SK-N-SH treated with all-trans-retinoic acid at 6 μM for 48 hours (cell line): ENCODE measurements around the gene FOXB1.

Experiments used
- ARNTL ChIP-seq: fragments of 450-650 bp; formaldehyde crosslinking; IDR thresholded peaks from 2 replicates; pipeline ENCODE4 v1.5.0; 2020; ENCODE audit warnings: low read depth, mild to moderate bottlenecking, moderate library complexity, borderline replicate concordance
- BACH2 ChIP-seq: fragments of 250-450 bp; sonication (Bioruptor Pico); IDR thresholded peaks from 2 replicates; pipeline ENCODE4 v1.9.0; 2021; ENCODE audit warnings: mild to moderate bottlenecking, borderline replicate concordance
- OSR1 ChIP-seq: fragments of 250-450 bp; sonication (Bioruptor Pico); IDR thresholded peaks from 2 replicates; pipeline ENCODE4 v1.8.0; 2022; ENCODE audit warnings: moderate library complexity, mild to moderate bottlenecking, inconsistent platforms
- RARB ChIP-seq: fragments of 250-450 bp; sonication (Bioruptor Pico); IDR thresholded peaks from 2 replicates; pipeline ENCODE4 v1.8.0; 2021; ENCODE audit warnings: mild to moderate bottlenecking, moderate library complexity
- SNAI2 ChIP-seq: fragments of 250-450 bp; sonication (Bioruptor Pico); IDR thresholded peaks from 2 replicates; pipeline ENCODE4 v1.5.0; 2020; ENCODE audit warnings: mild to moderate bottlenecking, moderate library complexity
- TCF4 ChIP-seq: fragments of 250-450 bp; sonication (Bioruptor Pico); IDR thresholded peaks from 2 replicates; pipeline ENCODE4 v1.8.0; 2021; ENCODE audit warnings: mild to moderate bottlenecking, moderate library complexity, borderline replicate concordance
- TOX ChIP-seq: fragments of 250-450 bp; sonication (Bioruptor Pico); IDR thresholded peaks from 2 replicates; pipeline ENCODE4 v1.8.0; 2021; ENCODE audit warnings: mild to moderate bottlenecking, moderate library complexity, borderline replicate concordance
- ZFP30 ChIP-seq: fragments of 450-650 bp; formaldehyde crosslinking; IDR thresholded peaks from 2 replicates; pipeline ENCODE4 v1.5.0; 2022; ENCODE audit warnings: mild to moderate bottlenecking, moderate library complexity
- ZNF8 ChIP-seq: fragments of 450-650 bp; formaldehyde crosslinking; IDR thresholded peaks from 2 replicates; pipeline ENCODE4 v1.5.0; 2020; ENCODE audit warnings: mild to moderate bottlenecking, moderate library complexity
- TF ChIP-seq, protein P1 (sequence below): fragments of 250-450 bp; sonication (Bioruptor Pico); IDR thresholded peaks from 2 replicates; pipeline ENCODE4 v1.5.1; 2020; ENCODE audit warnings: low read depth, mild to moderate bottlenecking, moderate library complexity
- TF ChIP-seq, protein P2 (sequence below): fragments of 250-450 bp; sonication (Bioruptor Pico); IDR thresholded peaks from 2 replicates; pipeline ENCODE4 v1.8.0; 2020; ENCODE audit warnings: mild to moderate bottlenecking, moderate library complexity, borderline replicate concordance
- TF ChIP-seq, protein P3 (sequence below): fragments of 250-450 bp; sonication (Bioruptor Pico); IDR thresholded peaks from 2 replicates; pipeline ENCODE4 v1.5.1; 2021; ENCODE audit warnings: mild to moderate bottlenecking, moderate library complexity
- TF ChIP-seq, protein P4 (sequence below): fragments of 250-450 bp; sonication (Bioruptor Pico); IDR thresholded peaks from 2 replicates; pipeline ENCODE4 v1.5.0; 2020; ENCODE audit warnings: mild to moderate bottlenecking, moderate library complexity

DNA sequence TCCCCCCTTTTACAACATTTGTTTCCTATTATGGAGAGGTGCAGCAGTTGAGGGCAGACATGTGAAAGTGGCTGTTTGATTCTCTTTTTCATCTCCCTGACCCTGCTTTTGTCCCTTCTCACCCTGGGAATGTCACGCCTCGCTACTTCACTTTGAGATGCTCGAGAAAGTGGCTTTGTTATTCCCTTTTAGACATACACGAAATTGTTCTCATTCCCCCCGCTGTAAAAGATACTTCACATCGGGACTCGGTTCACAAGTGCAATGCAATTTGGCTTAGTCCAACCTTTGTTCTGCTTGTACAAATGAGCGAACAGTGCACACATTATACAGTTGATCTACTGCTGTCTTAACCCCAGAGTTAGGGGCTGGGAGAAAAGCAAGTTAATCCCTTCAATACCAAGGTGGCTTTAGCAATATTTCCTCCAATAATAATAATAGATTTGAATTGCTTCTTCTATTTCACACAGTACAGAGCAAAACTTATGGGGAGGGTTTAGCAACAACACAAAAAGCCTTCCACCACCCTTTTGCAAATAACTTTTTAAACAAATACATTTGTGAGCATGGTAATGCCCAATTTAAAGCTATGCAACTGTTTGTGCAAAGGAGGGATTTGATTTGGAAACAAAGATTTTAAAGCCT lies 5.7 kb upstream of the FOXB1 start:
- TF ChIP-seq TOX (no peak), OSR1 (CRISPR knock-in tag) (no peak), ZFP30 (CRISPR knock-in tag) (no peak), ZNF8 (CRISPR knock-in tag) (no peak), ARNTL (no peak), TCF4 (CRISPR knock-in tag) (no peak), RARB (CRISPR knock-in tag) (no peak), SNAI2 (CRISPR knock-in tag) (no peak), BACH2 (no peak)
- TF ChIP-seq, protein P1, sequence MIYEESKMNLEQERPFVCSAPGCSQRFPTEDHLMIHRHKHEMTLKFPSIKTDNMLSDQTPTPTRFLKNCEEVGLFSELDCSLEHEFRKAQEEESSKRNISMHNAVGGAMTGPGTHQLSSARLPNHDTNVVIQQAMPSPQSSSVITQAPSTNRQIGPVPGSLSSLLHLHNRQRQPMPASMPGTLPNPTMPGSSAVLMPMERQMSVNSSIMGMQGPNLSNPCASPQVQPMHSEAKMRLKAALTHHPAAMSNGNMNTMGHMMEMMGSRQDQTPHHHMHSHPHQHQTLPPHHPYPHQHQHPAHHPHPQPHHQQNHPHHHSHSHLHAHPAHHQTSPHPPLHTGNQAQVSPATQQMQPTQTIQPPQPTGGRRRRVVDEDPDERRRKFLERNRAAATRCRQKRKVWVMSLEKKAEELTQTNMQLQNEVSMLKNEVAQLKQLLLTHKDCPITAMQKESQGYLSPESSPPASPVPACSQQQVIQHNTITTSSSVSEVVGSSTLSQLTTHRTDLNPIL (CRISPR knock-in tag), result no peak
- TF ChIP-seq, protein P2, sequence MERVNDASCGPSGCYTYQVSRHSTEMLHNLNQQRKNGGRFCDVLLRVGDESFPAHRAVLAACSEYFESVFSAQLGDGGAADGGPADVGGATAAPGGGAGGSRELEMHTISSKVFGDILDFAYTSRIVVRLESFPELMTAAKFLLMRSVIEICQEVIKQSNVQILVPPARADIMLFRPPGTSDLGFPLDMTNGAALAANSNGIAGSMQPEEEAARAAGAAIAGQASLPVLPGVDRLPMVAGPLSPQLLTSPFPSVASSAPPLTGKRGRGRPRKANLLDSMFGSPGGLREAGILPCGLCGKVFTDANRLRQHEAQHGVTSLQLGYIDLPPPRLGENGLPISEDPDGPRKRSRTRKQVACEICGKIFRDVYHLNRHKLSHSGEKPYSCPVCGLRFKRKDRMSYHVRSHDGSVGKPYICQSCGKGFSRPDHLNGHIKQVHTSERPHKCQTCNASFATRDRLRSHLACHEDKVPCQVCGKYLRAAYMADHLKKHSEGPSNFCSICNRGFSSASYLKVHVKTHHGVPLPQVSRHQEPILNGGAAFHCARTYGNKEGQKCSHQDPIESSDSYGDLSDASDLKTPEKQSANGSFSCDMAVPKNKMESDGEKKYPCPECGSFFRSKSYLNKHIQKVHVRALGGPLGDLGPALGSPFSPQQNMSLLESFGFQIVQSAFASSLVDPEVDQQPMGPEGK (CRISPR knock-in tag), result no peak
- TF ChIP-seq, protein P3, sequence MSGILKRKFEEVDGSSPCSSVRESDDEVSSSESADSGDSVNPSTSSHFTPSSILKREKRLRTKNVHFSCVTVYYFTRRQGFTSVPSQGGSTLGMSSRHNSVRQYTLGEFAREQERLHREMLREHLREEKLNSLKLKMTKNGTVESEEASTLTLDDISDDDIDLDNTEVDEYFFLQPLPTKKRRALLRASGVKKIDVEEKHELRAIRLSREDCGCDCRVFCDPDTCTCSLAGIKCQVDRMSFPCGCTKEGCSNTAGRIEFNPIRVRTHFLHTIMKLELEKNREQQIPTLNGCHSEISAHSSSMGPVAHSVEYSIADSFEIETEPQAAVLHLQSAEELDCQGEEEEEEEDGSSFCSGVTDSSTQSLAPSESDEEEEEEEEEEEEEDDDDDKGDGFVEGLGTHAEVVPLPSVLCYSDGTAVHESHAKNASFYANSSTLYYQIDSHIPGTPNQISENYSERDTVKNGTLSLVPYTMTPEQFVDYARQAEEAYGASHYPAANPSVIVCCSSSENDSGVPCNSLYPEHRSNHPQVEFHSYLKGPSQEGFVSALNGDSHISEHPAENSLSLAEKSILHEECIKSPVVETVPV, result no peak
- TF ChIP-seq, protein P4, sequence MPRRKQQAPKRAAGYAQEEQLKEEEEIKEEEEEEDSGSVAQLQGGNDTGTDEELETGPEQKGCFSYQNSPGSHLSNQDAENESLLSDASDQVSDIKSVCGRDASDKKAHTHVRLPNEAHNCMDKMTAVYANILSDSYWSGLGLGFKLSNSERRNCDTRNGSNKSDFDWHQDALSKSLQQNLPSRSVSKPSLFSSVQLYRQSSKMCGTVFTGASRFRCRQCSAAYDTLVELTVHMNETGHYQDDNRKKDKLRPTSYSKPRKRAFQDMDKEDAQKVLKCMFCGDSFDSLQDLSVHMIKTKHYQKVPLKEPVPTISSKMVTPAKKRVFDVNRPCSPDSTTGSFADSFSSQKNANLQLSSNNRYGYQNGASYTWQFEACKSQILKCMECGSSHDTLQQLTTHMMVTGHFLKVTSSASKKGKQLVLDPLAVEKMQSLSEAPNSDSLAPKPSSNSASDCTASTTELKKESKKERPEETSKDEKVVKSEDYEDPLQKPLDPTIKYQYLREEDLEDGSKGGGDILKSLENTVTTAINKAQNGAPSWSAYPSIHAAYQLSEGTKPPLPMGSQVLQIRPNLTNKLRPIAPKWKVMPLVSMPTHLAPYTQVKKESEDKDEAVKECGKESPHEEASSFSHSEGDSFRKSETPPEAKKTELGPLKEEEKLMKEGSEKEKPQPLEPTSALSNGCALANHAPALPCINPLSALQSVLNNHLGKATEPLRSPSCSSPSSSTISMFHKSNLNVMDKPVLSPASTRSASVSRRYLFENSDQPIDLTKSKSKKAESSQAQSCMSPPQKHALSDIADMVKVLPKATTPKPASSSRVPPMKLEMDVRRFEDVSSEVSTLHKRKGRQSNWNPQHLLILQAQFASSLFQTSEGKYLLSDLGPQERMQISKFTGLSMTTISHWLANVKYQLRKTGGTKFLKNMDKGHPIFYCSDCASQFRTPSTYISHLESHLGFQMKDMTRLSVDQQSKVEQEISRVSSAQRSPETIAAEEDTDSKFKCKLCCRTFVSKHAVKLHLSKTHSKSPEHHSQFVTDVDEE, result no peak
